WTC11 (cell line): ENCODE results near the gene EPN3. TPM values are rescaled to one million over a fixed set of nuclear protein-coding genes. Genes with fewer than 3 reads are reported as not detected.

ENCODE experiments used
- ATAC-seq: fragments of 200-7000 bp; cut with Tn5 transposase; 2 replicates; pipeline ENCODE4 v1.10.0; 2021; ENCODE audit warnings: mild to moderate bottlenecking, moderate library complexity
- Bru-seq: library from RNA; stranded (reverse); fragments of 400-500 nt; gene quantifications from one replicate; lab custom pipeline; 2021; lab: Mats Ljungman, UMichigan
- CTCF ChIA-PET: fragments of 300-600 bp; sonication (Branson Sonifier 250); formaldehyde crosslinking; loops from one replicate; lab custom pipeline; 2021; ENCODE audit warnings: antibody characterized with exemption; lab: Charles Lee
- POLR2A ChIA-PET: fragments of 350-600 bp; sonication (Branson Sonifier 250); formaldehyde crosslinking; loops from one replicate; lab custom pipeline; 2021; ENCODE audit warnings: antibody characterized with exemption; lab: Charles Lee
- DNase-seq: peaks from one replicate; pipeline ENCODE4 v3.0.0; 2021; ENCODE audit warnings: low spot score
- H3K27ac Mint-ChIP-seq: 2 replicates; pipeline ENCODE4 v1.8.0; 2021; ENCODE audit warnings: mixed read lengths
- H3K27me3 Mint-ChIP-seq: 2 replicates; pipeline ENCODE4 v1.8.0; 2021; ENCODE audit warnings: low read depth, mild to moderate bottlenecking, moderate library complexity, mixed read lengths
- H3K36me3 Mint-ChIP-seq: 2 replicates; pipeline ENCODE4 v1.8.0; 2021; ENCODE audit warnings: mixed read lengths
- H3K4me1 Mint-ChIP-seq: 2 replicates; pipeline ENCODE4 v1.8.0; 2022; ENCODE audit warnings: mixed read lengths
- H3K4me3 Mint-ChIP-seq: 2 replicates; pipeline ENCODE4 v1.8.0; 2021; ENCODE audit warnings: mild to moderate bottlenecking, moderate library complexity, mixed read lengths
- H3K9me3 Mint-ChIP-seq: 2 replicates; pipeline ENCODE4 v1.8.0; 2021; ENCODE audit warnings: mixed read lengths
- CTCF ChIP-seq: fragments of 200-600 bp; IDR thresholded peaks from 2 replicates; pipeline ENCODE4 v1.8.0; 2022; ENCODE audit warnings: antibody characterized with exemption
- E2F4 ChIP-seq: sonication (generic); formaldehyde crosslinking; IDR thresholded peaks from 2 replicates; pipeline ENCODE4 v1.8.1; 2022; ENCODE audit warnings: low read depth, mild to moderate bottlenecking, moderate library complexity, missing genetic modification reagents, borderline replicate concordance
- ELF4 ChIP-seq: sonication (generic); formaldehyde crosslinking; IDR thresholded peaks from 2 replicates; pipeline ENCODE4 v1.8.1; 2022; ENCODE audit warnings: low read depth, mild to moderate bottlenecking, moderate library complexity, missing genetic modification reagents
- ESRRA ChIP-seq: sonication (generic); formaldehyde crosslinking; IDR thresholded peaks from 2 replicates; pipeline ENCODE4 v1.8.1; 2022; ENCODE audit warnings: mild to moderate bottlenecking, missing genetic modification reagents, borderline replicate concordance
- ETV6 ChIP-seq: sonication (generic); formaldehyde crosslinking; IDR thresholded peaks from 2 replicates; pipeline ENCODE4 v1.8.1; 2022; ENCODE audit warnings: mild to moderate bottlenecking, missing genetic modification reagents
- FOXJ3 ChIP-seq: sonication (generic); formaldehyde crosslinking; IDR thresholded peaks from 2 replicates; pipeline ENCODE4 v1.9.0; 2021; ENCODE audit warnings: missing genetic modification reagents, mild to moderate bottlenecking, borderline replicate concordance
- FOXP1 ChIP-seq: sonication (generic); formaldehyde crosslinking; IDR thresholded peaks from 2 replicates; pipeline ENCODE4 v1.8.0; 2022; ENCODE audit warnings: missing genetic modification reagents, mild to moderate bottlenecking, moderate library complexity, borderline replicate concordance
- MAX ChIP-seq: sonication (generic); formaldehyde crosslinking; IDR thresholded peaks from 2 replicates; pipeline ENCODE4 v1.8.0; 2022; ENCODE audit warnings: mild to moderate bottlenecking, missing genetic modification reagents
- MYBL2 ChIP-seq: sonication (generic); formaldehyde crosslinking; IDR thresholded peaks from 2 replicates; pipeline ENCODE4 v1.8.1; 2023; ENCODE audit warnings: mild to moderate bottlenecking, moderate library complexity, missing genetic modification reagents
- NFE2L1 ChIP-seq: sonication (generic); formaldehyde crosslinking; IDR thresholded peaks from 2 replicates; pipeline ENCODE4 v1.8.1; 2023; ENCODE audit warnings: missing genetic modification reagents
- SP1 ChIP-seq: sonication (generic); formaldehyde crosslinking; conservative IDR thresholded peaks from 2 replicates; pipeline ENCODE4 v1.8.1; 2022; ENCODE audit warnings: missing genetic modification reagents
- TCF7 ChIP-seq: sonication (generic); formaldehyde crosslinking; IDR thresholded peaks from 2 replicates; pipeline ENCODE4 v1.8.0; 2022; ENCODE audit warnings: mild to moderate bottlenecking, low read depth, missing genetic modification reagents, moderate library complexity
- ZBTB21 ChIP-seq: sonication (generic); formaldehyde crosslinking; IDR thresholded peaks from 2 replicates; pipeline ENCODE4 v1.8.1; 2023; ENCODE audit warnings: mild to moderate bottlenecking, missing genetic modification reagents, borderline replicate concordance
- ZBTB43 ChIP-seq: sonication (generic); formaldehyde crosslinking; IDR thresholded peaks from 2 replicates; pipeline ENCODE4 v1.8.1; 2023; ENCODE audit warnings: mild to moderate bottlenecking, missing genetic modification reagents
- ZNF121 ChIP-seq: sonication (generic); formaldehyde crosslinking; IDR thresholded peaks from 2 replicates; pipeline ENCODE4 v1.8.0; 2023; ENCODE audit warnings: missing genetic modification reagents
- ZNF138 ChIP-seq: sonication (generic); formaldehyde crosslinking; conservative IDR thresholded peaks from 2 replicates; pipeline ENCODE4 v1.8.1; 2022; ENCODE audit warnings: mild to moderate bottlenecking, moderate library complexity, missing genetic modification reagents
- ZNF281 ChIP-seq: sonication (generic); formaldehyde crosslinking; IDR thresholded peaks from 2 replicates; pipeline ENCODE4 v1.8.0; 2023; ENCODE audit warnings: mild to moderate bottlenecking, missing genetic modification reagents
- ZNF423 ChIP-seq: fragments of 250-450 bp; sonication (Bioruptor Pico); IDR thresholded peaks from 2 replicates; pipeline ENCODE4 v2.1.2; 2022; ENCODE audit warnings: mild to moderate bottlenecking, moderate library complexity
- long read RNA-seq, 3 experiments: library from RNA in 1 of 3; library from capped mRNA in 1 of 3; library from polyadenylated mRNA in 1 of 3; unstranded in 2 of 3; stranded (forward) in 1 of 3; transcript quantifications; one replicate each; pipeline ENCODE4 v2.0.0, GENCODE V29; 2021
- total RNA-seq: library from RNA; stranded (reverse); gene quantifications from 3 replicates; pipeline ENCODE4 v1.2.3, GENCODE V29; 2021

EPN3 gene
- 6.9 to 8.8 TPM (median 8.1 TPM) in 3 replicates for total RNA-seq
- Bru-seq, nascent RNA = percentile 47 among the genes with signal in this experiment
- long read RNA-seq, experiment 1, partial matches to known transcripts = 2 of 23 reads
- long read RNA-seq, experiment 1, other reads (novel, unspliced or antisense) = 20 of 23 reads
- long read RNA-seq, experiment 2, partial matches to known transcripts = 0 of 3 reads
- long read RNA-seq, experiment 2, other reads (novel, unspliced or antisense) = 3 of 3 reads
- long read RNA-seq, experiment 3 = 0 reads

- Mint-ChIP-seq H3K9me3 (no peaks in the 10 kb centered on the region), H3K36me3 (peaks cover 11% of the 10 kb centered on the region; the same call in 1 of the 2 replicates), H3K27ac (no peak within 1 kb of the TSS), H3K4me1 (peaks cover 39% of the 10 kb centered on the region), H3K27me3 (peaks cover 26% of the 10 kb centered on the region), H3K4me3 (peak within 1 kb of the TSS; percentile 87)
- peak; percentile 64 for TF ChIP-seq ETV6 (CRISPR knock-in tag)
- peak; percentile 17; the same call in 1 of the 2 replicates for TF ChIP-seq FOXP1 (CRISPR knock-in tag)
- TF ChIP-seq ZNF121 = peak; percentile 83
- no peak for TF ChIP-seq CTCF
- TF ChIP-seq FOXJ3 (CRISPR knock-in tag) = no peak
- peak; percentile 64 for TF ChIP-seq SP1 (CRISPR knock-in tag)
- no peak for TF ChIP-seq TCF7 (CRISPR knock-in tag)
- TF ChIP-seq NFE2L1 (CRISPR knock-in tag) = 0 out of 2 replicates have a peak, but pooled peaks have one; percentile 53
- no peak for TF ChIP-seq ZNF138 (CRISPR knock-in tag)
- 0 out of 2 replicates have a peak, but pooled peaks have one; percentile 66 for TF ChIP-seq ZBTB43 (CRISPR knock-in tag)
- no peak for TF ChIP-seq E2F4
- peak; percentile 54; the same call in 1 of the 2 replicates for TF ChIP-seq MAX
- TF ChIP-seq ELF4 (CRISPR knock-in tag) = no peak
- TF ChIP-seq ESRRA (CRISPR knock-in tag) = 0 out of 2 replicates have a peak, but pooled peaks have one; percentile 25
- peak; percentile 70; the same call in 1 of the 2 replicates for TF ChIP-seq ZNF281 (CRISPR knock-in tag)
- peak; percentile 22; the same call in 1 of the 2 replicates for TF ChIP-seq ZNF423 (CRISPR knock-in tag)
- 0 out of 2 replicates have a peak, but pooled peaks have one; percentile 51 for TF ChIP-seq MYBL2 (CRISPR knock-in tag)
- TF ChIP-seq ZBTB21 (CRISPR knock-in tag) = peak; percentile 63; the same call in 1 of the 2 replicates
- peak; percentile 66 for ATAC-seq
- POLR2A ChIA-PET = interaction anchor here (0.8 to 3.0 kb wide), 3 partner anchors 10 to 28 kb away, joined by 3 to 8 read pairs (median 4); partner anchors contain the start of gene CACNA1G
- DNase-seq = peak; percentile 61
- CTCF ChIA-PET = interaction anchor here (0.6 to 3.7 kb wide), 17 partner anchors 10 to 139 kb away, joined by 3 to 24 read pairs (median 5); no protein-coding TSS in a partner anchor
These were observed at the start of gene EPN3 for GRCh38 chr17:50532452-50533024. Gene EPN3, plus strand, starts transcription at chr17:50532735. Its CDS starts 3,822 bp downstream, at chr17:50536557.
